ENCODE data around the gene KDM7A.
"Not testable (repeated sequence)": the region's sequence is repeated elsewhere in the genome, so short reads cannot be mapped to it uniquely, and the experiment has no call there.

Gene KDM7A

GRCh38 chr7:140176811-140177702, at the start of gene KDM7A:
Gene KDM7A (minus strand): TSS chr7:140176983. CDS start chr7:140176937, 46 bp downstream.
- DNase-seq = peak; percentile 97

DNA sequence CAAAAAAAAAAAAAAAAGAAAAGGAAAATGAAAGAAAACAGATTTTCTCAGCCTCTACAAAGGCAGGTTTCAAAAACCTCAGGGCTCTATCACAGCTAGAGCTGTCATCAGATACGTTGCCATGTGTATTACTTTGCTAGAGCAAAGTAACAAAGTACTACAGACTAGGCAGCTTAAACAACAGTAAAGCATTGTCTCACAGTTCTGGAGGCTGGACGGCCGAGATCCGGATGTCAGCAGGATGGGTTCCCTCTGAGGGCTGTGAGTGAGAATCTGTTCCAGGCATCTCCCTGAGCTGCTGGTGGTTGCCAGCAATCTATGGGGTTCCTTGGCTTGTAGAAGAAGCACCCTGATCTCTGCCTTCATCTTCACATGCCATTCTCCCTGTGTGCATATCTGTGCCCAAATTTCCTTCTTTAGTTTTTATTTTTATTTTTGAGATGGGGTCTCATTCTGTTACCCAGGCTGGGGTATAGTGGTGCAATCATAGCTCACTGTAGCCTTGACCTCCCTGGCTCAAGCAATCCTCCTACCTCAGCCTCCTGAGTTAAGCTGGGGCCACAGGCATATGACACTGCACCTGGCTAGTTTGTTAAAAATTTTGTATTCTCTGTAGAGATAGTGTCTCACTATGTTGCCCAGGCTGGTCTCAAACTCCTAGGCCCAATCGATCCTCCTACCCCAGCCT, 48.9 kb upstream of the KDM7A start:
- no peak for DNase-seq

- no peak for DNase-seq
These were observed 46.9 kb upstream of the KDM7A start for GRCh38 chr7:140223515-140224221.

DNA sequence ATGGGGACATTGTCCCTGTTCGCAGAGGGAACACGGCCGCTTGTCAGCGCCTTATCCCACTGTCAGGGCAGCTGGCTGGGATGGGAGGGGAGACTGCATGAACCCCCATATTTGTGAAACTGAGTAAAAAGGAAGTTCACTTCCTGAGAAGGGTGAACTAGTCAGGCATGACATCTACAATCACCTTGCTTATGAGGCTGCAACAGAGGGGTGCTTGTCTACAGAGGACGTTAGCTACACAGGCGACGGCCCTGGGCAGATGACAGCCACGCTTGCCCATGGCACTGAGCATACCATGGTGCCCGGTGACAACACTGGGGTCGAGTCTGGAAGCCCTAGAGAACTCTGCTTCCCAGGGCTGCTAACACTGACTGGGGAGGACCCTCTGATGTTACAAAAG, 46.0 kb upstream of the KDM7A start:
- no peak for DNase-seq

DNA sequence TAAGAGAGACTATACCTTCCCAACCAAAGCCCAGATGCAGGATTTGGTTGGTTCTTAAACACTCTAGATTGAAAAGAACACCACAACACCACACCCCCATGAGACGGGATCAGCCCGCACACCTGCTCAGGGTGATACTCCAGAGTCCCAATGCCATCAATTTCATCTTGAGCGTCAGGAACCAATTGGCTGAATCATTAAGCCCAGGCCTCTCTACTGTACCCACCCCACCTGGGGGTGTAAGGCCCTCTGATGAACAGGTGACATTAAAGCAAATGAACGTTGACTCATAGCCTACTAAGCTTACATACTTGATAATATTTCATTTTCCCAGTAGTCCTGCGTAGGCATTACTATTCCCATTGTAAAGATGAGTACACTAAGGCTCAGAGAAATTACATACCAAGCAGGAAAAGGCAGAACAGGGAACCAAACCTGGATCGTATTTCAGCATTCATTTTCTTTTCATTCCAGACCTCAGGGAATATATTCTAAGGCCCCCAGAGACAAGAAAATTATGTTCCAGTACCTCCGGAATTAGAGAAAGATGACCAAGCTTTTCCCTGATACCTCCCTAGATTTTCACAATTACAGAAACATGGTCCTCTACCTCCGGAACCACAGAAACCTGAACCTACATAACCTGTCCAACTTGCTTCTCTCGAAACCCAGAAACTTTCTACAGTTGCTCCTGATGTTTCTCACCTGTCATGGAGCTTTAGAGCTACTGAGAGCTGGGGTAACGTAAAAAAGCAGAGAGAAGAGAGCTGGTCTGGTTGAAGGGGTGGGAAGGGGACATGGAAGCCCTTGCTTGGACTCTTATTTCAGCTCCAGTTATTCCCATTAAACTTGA, 43.1 kb upstream of the KDM7A start:
- no peak for DNase-seq

GRCh38 chr7:140218656-140219055, 41.9 kb upstream of the KDM7A start:
- no peak for DNase-seq

GRCh38 chr7:140217750-140218501, 41.1 kb upstream of the KDM7A start:
- no peak for DNase-seq

- no peak for DNase-seq
These were observed 38.5 kb upstream of the KDM7A start for GRCh38 chr7:140215281-140215680.

GRCh38 chr7:140214075-140214684, 37.4 kb upstream of the KDM7A start:
- DNase-seq = peak; percentile 99

DNA sequence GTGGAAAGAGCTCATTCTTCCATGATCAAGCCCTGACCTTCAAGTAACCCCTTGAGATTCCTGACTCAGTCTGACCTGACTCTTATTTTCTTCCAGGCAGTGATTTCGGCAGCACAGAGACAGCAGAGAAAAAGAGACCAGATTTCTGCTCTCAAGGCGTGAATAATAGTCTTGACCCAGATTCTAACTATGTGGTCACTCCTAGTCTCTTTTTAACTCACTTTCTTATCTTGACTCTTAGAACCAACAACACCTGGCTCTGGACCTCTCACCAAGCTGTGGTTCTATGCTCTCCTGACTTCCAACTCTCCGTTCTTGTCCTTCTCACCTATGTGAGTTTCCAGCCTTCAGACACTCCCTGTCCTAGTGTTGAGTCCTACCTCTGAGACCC, 36.9 kb upstream of the KDM7A start:
- DNase-seq = no peak

- peak; percentile 90 for DNase-seq
These were observed 35.5 kb upstream of the KDM7A start for GRCh38 chr7:140212100-140212881.

DNA sequence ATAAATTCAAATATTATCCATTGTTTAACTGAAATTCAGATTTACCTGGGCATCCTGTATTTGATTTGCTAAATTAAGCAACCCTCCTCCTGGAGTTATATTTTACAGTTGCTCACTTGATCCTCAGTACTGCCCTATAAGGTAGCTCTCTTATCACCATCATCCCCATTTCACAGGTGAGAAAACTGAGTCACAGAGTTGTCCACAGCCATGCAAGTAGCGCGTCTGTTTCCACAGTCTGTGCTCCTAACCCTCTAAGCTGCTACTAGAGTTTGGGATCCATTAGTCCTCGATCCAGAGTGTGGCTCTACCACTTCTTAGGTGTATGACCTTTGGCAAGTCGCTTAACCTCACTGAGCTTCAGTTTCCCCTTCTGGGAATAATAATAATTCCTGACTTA, 34.9 kb upstream of the KDM7A start:
- no peak for DNase-seq

DNA sequence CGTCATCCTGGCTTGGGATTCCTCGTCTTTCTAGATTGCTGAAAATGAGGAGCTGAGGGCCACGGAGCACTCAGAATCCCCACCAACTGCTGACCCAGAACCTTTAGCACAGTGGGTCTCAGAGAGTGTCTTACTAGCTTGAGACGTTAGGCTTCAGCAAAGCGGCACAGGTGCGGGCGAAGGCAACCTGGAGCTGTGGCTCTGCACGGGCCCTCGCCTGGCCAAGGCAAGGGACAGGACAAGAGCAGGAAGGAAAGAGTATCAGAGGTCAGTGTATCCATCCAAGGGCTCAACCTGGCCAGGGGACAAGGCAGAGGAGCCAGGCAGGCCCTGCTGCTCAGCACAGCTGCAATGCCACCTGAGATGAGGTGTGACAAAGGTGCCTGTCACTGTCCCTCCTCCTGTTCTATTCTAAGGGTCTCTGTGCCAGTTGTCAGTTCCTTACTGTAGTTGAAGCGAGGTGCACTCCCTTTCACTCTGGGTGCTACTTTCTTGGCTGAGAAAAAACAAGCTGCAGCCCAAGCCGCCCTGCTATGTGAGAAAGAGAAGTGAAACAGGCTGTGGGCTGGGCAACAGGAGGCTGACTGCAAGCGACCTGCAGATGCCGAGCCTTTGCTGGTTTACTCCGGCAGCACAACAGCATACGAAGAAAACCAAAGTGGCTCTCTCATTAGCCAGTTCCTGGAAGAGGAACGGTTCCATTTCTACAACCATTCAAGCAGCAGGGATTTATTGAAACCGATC, 33.3 kb upstream of the KDM7A start:
- peak; percentile 97 for DNase-seq

DNA sequence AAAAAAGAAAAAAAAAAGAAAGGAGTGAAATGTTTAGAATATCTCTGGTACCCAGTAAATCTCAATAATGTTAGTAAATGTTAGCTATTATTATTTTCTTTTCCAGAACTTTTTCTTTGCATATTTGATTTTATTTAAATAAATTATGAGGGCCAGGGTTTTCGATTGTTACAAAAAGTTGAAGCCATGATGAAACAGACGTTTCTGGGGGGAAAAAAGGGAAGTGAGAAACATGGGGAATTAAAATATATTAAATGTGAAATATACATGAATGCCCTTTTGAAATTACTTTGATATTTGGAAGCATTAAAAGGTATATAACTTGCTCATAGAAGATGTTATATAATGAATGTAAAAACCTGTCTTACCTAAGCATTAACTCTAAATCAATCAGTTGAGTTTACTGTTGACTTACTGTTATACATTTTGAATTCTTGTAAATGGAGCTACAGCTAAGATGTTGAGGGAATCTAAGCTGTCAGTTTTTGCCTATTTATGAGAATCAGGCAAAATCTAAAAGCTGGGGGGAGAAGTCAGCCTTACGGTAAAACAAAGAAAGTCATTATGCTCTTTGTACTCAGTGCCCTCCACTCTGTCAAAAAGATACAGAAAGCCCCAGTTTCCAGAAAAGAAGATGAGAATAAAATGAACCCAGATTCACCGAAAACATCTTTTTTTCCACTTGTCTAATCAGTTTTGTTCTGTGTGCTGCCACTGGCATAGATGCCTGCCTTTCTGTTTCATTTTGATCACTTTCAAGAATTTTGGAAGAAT, 30.0 kb upstream of the KDM7A start:
- DNase-seq = no peak

- DNase-seq = no peak
These were observed 28.8 kb upstream of the KDM7A start for GRCh38 chr7:140205600-140205999.

GRCh38 chr7:140203556-140203955, 26.8 kb upstream of the KDM7A start:
- no peak for DNase-seq

- not testable (repeated sequence) for DNase-seq
These were observed 26.2 kb upstream of the KDM7A start for GRCh38 chr7:140202942-140203341.

GRCh38 chr7:140201393-140201792, 24.6 kb upstream of the KDM7A start:
- no peak for DNase-seq
